NCI-H128 (cell line): ENCODE data around the gene DENND11.

Experiments
- DNase-seq: peaks from one replicate; lab custom pipeline; 2025; ENCODE audit not compliant: unreplicated experiment; lab: John Stamatoyannopoulos, UW

DENND11 gene

GRCh38 chr7:141685285-141686023 is 16.5 kb downstream of the DENND11 start:
- DNase-seq, result no peak

GRCh38 chr7:141679014-141679413 is 23.0 kb downstream of the DENND11 start:
- DNase-seq, result no peak

- DNase-seq, result no peak
These were observed 25.3 kb downstream of the DENND11 start for GRCh38 chr7:141676618-141677017.

- DNase-seq, result no peak
These were observed 26.3 kb downstream of the DENND11 start for GRCh38 chr7:141675436-141676215.

GRCh38 chr7:141674702-141675101 is 27.3 kb downstream of the DENND11 start:
- no peak for DNase-seq

GRCh38 chr7:141674171-141674671 is 27.7 kb downstream of the DENND11 start:
- no peak for DNase-seq

GRCh38 chr7:141673346-141673745 is 28.6 kb downstream of the DENND11 start:
- DNase-seq, result no peak

- no peak for DNase-seq
These were observed 30.1 kb downstream of the DENND11 start for GRCh38 chr7:141671705-141672496.

GRCh38 chr7:141668853-141669252 is 33.1 kb downstream of the DENND11 start:
- DNase-seq, result no peak

GRCh38 chr7:141666071-141666470 is 35.9 kb downstream of the DENND11 start:
- no peak for DNase-seq

- no peak for DNase-seq
These were observed 36.5 kb downstream of the DENND11 start for GRCh38 chr7:141665208-141666035.

- no peak for DNase-seq
These were observed 37.5 kb downstream of the DENND11 start for GRCh38 chr7:141664450-141664849.

GRCh38 chr7:141663081-141663849 is 38.7 kb downstream of the DENND11 start:
- DNase-seq, result no peak

- DNase-seq, result no peak
These were observed 41.7 kb downstream of the DENND11 start for GRCh38 chr7:141660259-141660658.

GRCh38 chr7:141659501-141659900 is 42.5 kb downstream of the DENND11 start:
- DNase-seq, result no peak

GRCh38 chr7:141654551-141654950 is 47.4 kb downstream of the DENND11 start:
- peak; percentile 47 for DNase-seq

- no peak for DNase-seq
These were observed 49.3 kb downstream of the DENND11 start for GRCh38 chr7:141652691-141653090.
